22Rv1 (cell line): Measurements from ENCODE around the gene ARHGEF10L.

ENCODE experiments used
- CTCF ChIP-seq: fragments of 450-650 bp; IDR thresholded peaks from 2 replicates; pipeline ENCODE4 v1.5.1; 2017; ENCODE audit warnings: mild to moderate bottlenecking
- ZFX ChIP-seq: fragments of 450-650 bp; IDR thresholded peaks from 2 replicates; pipeline ENCODE4 v1.6.1; 2017; ENCODE audit warnings: antibody characterized with exemption, borderline replicate concordance

GRCh38 chr1:17639703-17640340, 100.3 kb downstream of the ARHGEF10L start:
- no peak for TF ChIP-seq CTCF
- TF ChIP-seq ZFX, result no peak
